Smooth muscle cell (in vitro differentiated cells): Measurements from ENCODE around the gene NCS1. TPM values are rescaled to one million over a fixed set of nuclear protein-coding genes. Genes with fewer than 3 reads are reported as not detected.
"Not testable (repeated sequence)": the region's sequence is repeated elsewhere in the genome, so short reads cannot be mapped to it uniquely, and the experiment has no call there.

Source experiments
- DNase-seq: peaks from one replicate; lab custom pipeline; 2025; ENCODE audit not compliant: unreplicated experiment; lab: John Stamatoyannopoulos, UW
- H2AFZ ChIP-seq: fragments of 200-600 bp; sonication (generic); 2 replicates; pipeline ENCODE4 v1.6.0; 2016; ENCODE audit warnings: antibody characterized with exemption, low read depth, mild to moderate bottlenecking
- H3F3A ChIP-seq: fragments of 200-600 bp; sonication (generic); 2 replicates; pipeline ENCODE4 v1.6.0; 2017; ENCODE audit warnings: antibody characterized with exemption, low read depth
- H3K27ac ChIP-seq: fragments of 200-600 bp; sonication (generic); 2 replicates; pipeline ENCODE4 v1.5.1; 2016; ENCODE audit warnings: low read depth, mild to moderate bottlenecking
- H3K27me3 ChIP-seq: fragments of 200-600 bp; sonication (generic); 2 replicates; pipeline ENCODE4 v1.6.1; 2016; ENCODE audit warnings: low read depth, mild to moderate bottlenecking
- H3K36me3 ChIP-seq: fragments of 200-600 bp; sonication (generic); 2 replicates; pipeline ENCODE4 v1.5.1; 2016; ENCODE audit warnings: low read depth
- H3K4me1 ChIP-seq: fragments of 200-600 bp; sonication (generic); 2 replicates; pipeline ENCODE4 v1.5.1; 2016; ENCODE audit warnings: low read depth
- H3K4me2 ChIP-seq: fragments of 200-600 bp; sonication (generic); 2 replicates; pipeline ENCODE4 v1.6.0; 2016; ENCODE audit warnings: mild to moderate bottlenecking
- H3K4me3 ChIP-seq: fragments of 200-600 bp; sonication (generic); 2 replicates; pipeline ENCODE4 v1.5.1; 2016; ENCODE audit warnings: mild to moderate bottlenecking
- H3K79me2 ChIP-seq: fragments of 200-600 bp; sonication (generic); 2 replicates; pipeline ENCODE4 v1.6.0; 2016; ENCODE audit warnings: low read depth, mild to moderate bottlenecking
- H3K9ac ChIP-seq: fragments of 200-600 bp; sonication (generic); 2 replicates; pipeline ENCODE4 v1.6.0; 2016; ENCODE audit warnings: low read depth
- H3K9me3 ChIP-seq: fragments of 200-600 bp; sonication (generic); replicated peaks from 2 replicates; pipeline ENCODE4 v1.5.1; 2016; ENCODE audit warnings: low read depth
- H4K20me1 ChIP-seq: fragments of 200-600 bp; sonication (generic); 2 replicates; pipeline ENCODE4 v1.6.0; 2016; ENCODE audit warnings: low read depth
- CTCF ChIP-seq: fragments of 200-600 bp; sonication (generic); IDR thresholded peaks from 2 replicates; pipeline ENCODE4 v1.5.1; 2017; ENCODE audit warnings: borderline replicate concordance, mild to moderate bottlenecking, antibody characterized with exemption; ENCODE audit not compliant: insufficient read depth, poor library complexity, severe bottlenecking
- WGBS: methylation state at CpG from one replicate; pipeline ENCODE4 v1.1.7; 2016; ENCODE audit warnings: low lambda C conversion rate; 5-methylcytosine and 5-hydroxymethylcytosine counted together
- polyA plus RNA-seq: library from polyadenylated mRNA; unstranded; fragments of >200 nt; fragmentation: Nextera tagmentation; extraction: Ambion mirVana; gene quantifications from 2 replicates; pipeline ENCODE4 v1.2.1, GENCODE V29; 2016
- total RNA-seq: library from RNA; depleted of rRNA; stranded (reverse); fragments of >200 nt; gene quantifications from 2 replicates; pipeline ENCODE4 v1.2.3, GENCODE V29; 2014

Gene NCS1
- total and polyA plus RNA-seq, 2 experiments from 2014 or later = 28.0 to 59.3 TPM

- Histone ChIP-seq H3K4me3 (no peak overlapping the region), H3K4me2 (no peak overlapping the region), H3K79me2 (no peaks in the 10 kb centered on the region), H3K9me3 (no peaks in the 10 kb centered on the region), H4K20me1 (no peaks in the 10 kb centered on the region), H3K27ac (no peak overlapping the region), H2AFZ (no peak overlapping the region), H3F3A (no peaks in the 10 kb centered on the region), H3K9ac (no peak overlapping the region), H3K4me1 (no peaks in the 10 kb centered on the region), H3K27me3 (peaks cover 3% of the 10 kb centered on the region), H3K36me3 (no peaks in the 10 kb centered on the region)
- 71% methylated on average over 23 of the region's 23 CpGs for WGBS
- no peak for DNase-seq
- no peak for TF ChIP-seq CTCF
Measured at GRCh38 chr9:130254747-130255630, 82.8 kb downstream of the NCS1 start.

GRCh38 chr9:130255631-130256134 is 83.5 kb downstream of the NCS1 start:
- Histone ChIP-seq H3K9me3 (no peaks in the 10 kb centered on the region), H4K20me1 (no peaks in the 10 kb centered on the region), H3K4me1 (no peaks in the 10 kb centered on the region), H2AFZ (no peak overlapping the region), H3F3A (no peaks in the 10 kb centered on the region), H3K27me3 (no peaks in the 10 kb centered on the region), H3K36me3 (no peaks in the 10 kb centered on the region), H3K79me2 (no peaks in the 10 kb centered on the region), H3K27ac (no peak overlapping the region), H3K4me2 (no peak overlapping the region), H3K4me3 (no peak overlapping the region), H3K9ac (no peak overlapping the region)
- no peak for DNase-seq
- WGBS = 60% methylated on average over 5 of the region's 5 CpGs
- no peak for TF ChIP-seq CTCF

- H3K4me1 ChIP-seq = no peaks in the 10 kb centered on the region
- H3K79me2 ChIP-seq = no peaks in the 10 kb centered on the region
- no peaks in the 10 kb centered on the region for H3F3A ChIP-seq
- no peak overlapping the region for H2AFZ ChIP-seq
- DNase-seq = no peak
- 83% methylated on average over 2 of the region's 2 CpGs for WGBS
- H4K20me1 ChIP-seq = no peaks in the 10 kb centered on the region
- no peaks in the 10 kb centered on the region for H3K36me3 ChIP-seq
- no peak overlapping the region for H3K27ac ChIP-seq
- no peak for TF ChIP-seq CTCF
- H3K9me3 ChIP-seq = no peaks in the 10 kb centered on the region
- H3K9ac ChIP-seq = no peak overlapping the region
- H3K27me3 ChIP-seq = no peaks in the 10 kb centered on the region
- H3K4me2 ChIP-seq = no peak overlapping the region
- no peak overlapping the region for H3K4me3 ChIP-seq
Measured at GRCh38 chr9:130256644-130257043, 84.4 kb downstream of the NCS1 start.

- not testable (repeated sequence) for H3K9ac ChIP-seq, H2AFZ ChIP-seq, H3K4me2 ChIP-seq, H3K4me1 ChIP-seq, H4K20me1 ChIP-seq, H3K9me3 ChIP-seq, H3F3A ChIP-seq, H3K27ac ChIP-seq, H3K79me2 ChIP-seq, H3K36me3 ChIP-seq, DNase-seq, H3K4me3 ChIP-seq, H3K27me3 ChIP-seq
- whole genome bisulfite sequencing = 100% methylated on average over 7 of the region's 7 CpGs
Measured at GRCh38 chr9:130258137-130258536, 85.9 kb downstream of the NCS1 start.
